ENCODE data around the gene CHRM1.

The CHRM1 gene

DNA sequence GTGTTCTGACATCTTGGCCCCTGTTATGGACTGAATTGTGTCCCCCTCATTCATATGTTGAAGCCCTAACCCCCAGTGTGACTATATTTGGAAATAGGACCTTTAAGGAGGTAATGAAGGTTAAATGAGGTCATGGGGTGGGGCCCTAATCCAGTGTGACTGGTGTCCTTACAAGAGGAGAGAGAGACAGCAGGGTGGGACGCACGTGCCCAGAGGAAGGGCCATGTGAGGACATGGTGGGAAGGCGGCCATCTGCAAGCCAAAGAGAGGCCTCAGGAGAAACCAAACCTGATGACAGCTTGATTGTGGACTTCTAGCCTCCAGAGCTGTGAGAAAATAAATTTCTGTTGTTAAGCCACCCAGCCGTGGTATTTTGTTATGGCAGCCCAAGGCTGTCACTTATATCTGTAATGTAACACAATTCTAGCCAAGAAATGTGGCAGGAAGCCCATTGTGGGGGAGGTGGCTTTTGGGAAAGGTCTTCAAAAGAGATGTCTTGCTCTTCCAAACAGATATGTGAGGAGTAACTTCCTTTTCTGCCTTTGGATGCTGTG lies 39.9 kb upstream of the CHRM1 start:
- DNase-seq (ENCODE audit: low read depth in 1 of 2, low spot score in 1 of 2) = no peak
- TF ChIP-seq SPI1 (IDR thresholded peaks at IDR 0.05; ENCODE audit: borderline replicate concordance, low read depth) = no peak
- TF ChIP-seq POLR2AphosphoS5 (IDR thresholded peaks at IDR 0.05; ENCODE audit: low read depth) = no peak
- TF ChIP-seq, protein P1, sequence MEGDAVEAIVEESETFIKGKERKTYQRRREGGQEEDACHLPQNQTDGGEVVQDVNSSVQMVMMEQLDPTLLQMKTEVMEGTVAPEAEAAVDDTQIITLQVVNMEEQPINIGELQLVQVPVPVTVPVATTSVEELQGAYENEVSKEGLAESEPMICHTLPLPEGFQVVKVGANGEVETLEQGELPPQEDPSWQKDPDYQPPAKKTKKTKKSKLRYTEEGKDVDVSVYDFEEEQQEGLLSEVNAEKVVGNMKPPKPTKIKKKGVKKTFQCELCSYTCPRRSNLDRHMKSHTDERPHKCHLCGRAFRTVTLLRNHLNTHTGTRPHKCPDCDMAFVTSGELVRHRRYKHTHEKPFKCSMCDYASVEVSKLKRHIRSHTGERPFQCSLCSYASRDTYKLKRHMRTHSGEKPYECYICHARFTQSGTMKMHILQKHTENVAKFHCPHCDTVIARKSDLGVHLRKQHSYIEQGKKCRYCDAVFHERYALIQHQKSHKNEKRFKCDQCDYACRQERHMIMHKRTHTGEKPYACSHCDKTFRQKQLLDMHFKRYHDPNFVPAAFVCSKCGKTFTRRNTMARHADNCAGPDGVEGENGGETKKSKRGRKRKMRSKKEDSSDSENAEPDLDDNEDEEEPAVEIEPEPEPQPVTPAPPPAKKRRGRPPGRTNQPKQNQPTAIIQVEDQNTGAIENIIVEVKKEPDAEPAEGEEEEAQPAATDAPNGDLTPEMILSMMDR (IDR thresholded peaks at IDR 0.05; ENCODE audit: insufficient read depth, low read length) = no peak
- TF ChIP-seq, protein P2, sequence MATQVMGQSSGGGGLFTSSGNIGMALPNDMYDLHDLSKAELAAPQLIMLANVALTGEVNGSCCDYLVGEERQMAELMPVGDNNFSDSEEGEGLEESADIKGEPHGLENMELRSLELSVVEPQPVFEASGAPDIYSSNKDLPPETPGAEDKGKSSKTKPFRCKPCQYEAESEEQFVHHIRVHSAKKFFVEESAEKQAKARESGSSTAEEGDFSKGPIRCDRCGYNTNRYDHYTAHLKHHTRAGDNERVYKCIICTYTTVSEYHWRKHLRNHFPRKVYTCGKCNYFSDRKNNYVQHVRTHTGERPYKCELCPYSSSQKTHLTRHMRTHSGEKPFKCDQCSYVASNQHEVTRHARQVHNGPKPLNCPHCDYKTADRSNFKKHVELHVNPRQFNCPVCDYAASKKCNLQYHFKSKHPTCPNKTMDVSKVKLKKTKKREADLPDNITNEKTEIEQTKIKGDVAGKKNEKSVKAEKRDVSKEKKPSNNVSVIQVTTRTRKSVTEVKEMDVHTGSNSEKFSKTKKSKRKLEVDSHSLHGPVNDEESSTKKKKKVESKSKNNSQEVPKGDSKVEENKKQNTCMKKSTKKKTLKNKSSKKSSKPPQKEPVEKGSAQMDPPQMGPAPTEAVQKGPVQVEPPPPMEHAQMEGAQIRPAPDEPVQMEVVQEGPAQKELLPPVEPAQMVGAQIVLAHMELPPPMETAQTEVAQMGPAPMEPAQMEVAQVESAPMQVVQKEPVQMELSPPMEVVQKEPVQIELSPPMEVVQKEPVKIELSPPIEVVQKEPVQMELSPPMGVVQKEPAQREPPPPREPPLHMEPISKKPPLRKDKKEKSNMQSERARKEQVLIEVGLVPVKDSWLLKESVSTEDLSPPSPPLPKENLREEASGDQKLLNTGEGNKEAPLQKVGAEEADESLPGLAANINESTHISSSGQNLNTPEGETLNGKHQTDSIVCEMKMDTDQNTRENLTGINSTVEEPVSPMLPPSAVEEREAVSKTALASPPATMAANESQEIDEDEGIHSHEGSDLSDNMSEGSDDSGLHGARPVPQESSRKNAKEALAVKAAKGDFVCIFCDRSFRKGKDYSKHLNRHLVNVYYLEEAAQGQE (IDR thresholded peaks at IDR 0.05; ENCODE audit: insufficient replicate concordance, low read depth) = no peak
- no peak for TF ChIP-seq GABPA (IDR thresholded peaks at IDR 0.05; ENCODE audit: low read depth)
- Histone ChIP-seq H3K27me3 (ENCODE audit: insufficient read depth, poor library complexity, severe bottlenecking) (no peaks in the 10 kb centered on the region), H3K27ac (replicated peaks) (no peak overlapping the region), H3K4me3 (replicated peaks; ENCODE audit: insufficient read depth, low read length) (no peak overlapping the region)

DNA sequence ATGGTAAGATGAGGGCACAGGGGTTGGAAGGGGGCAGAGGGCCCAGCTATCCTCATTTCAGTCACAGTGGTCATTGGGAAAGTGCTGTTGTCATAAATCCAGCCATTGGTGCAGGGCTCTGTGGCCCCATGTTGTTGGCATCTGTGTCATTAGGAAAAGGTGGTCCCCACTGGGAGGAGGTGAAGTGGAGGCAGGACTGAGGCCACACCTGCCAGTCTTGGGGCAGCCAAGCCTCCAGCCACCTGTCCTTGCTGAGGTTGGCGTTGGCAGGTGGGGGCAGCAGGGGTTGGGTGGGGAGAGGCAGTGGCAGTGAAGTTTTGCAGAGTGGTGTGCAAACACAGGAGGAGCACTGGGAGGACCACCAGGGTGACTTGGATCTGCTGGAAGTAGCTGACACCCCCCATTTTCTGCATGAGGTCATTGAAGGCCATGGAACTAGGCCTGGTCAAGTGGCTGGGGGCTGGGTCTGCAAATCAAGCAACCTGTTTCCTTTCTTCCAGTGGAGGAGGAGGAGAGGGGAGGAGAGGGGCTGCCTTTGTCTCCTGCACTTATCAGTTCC lies 38.3 kb upstream of the CHRM1 start:
- H3K27ac ChIP-seq (replicated peaks) = no peak overlapping the region
- TF ChIP-seq, protein P1 (IDR thresholded peaks at IDR 0.05; ENCODE audit: insufficient read depth, low read length) = no peak
- TF ChIP-seq GABPA (IDR thresholded peaks at IDR 0.05; ENCODE audit: low read depth) = no peak
- TF ChIP-seq, protein P2 (IDR thresholded peaks at IDR 0.05; ENCODE audit: insufficient replicate concordance, low read depth) = no peak
- no peak for TF ChIP-seq POLR2AphosphoS5 (IDR thresholded peaks at IDR 0.05; ENCODE audit: low read depth)
- no peak for TF ChIP-seq SPI1 (IDR thresholded peaks at IDR 0.05; ENCODE audit: borderline replicate concordance, low read depth)
- DNase-seq (ENCODE audit: low read depth in 1 of 2, low spot score in 1 of 2) = no peak
- H3K4me3 ChIP-seq (replicated peaks; ENCODE audit: insufficient read depth, low read length) = no peak overlapping the region
- H3K27me3 ChIP-seq (ENCODE audit: insufficient read depth, poor library complexity, severe bottlenecking) = no peaks in the 10 kb centered on the region

DNA sequence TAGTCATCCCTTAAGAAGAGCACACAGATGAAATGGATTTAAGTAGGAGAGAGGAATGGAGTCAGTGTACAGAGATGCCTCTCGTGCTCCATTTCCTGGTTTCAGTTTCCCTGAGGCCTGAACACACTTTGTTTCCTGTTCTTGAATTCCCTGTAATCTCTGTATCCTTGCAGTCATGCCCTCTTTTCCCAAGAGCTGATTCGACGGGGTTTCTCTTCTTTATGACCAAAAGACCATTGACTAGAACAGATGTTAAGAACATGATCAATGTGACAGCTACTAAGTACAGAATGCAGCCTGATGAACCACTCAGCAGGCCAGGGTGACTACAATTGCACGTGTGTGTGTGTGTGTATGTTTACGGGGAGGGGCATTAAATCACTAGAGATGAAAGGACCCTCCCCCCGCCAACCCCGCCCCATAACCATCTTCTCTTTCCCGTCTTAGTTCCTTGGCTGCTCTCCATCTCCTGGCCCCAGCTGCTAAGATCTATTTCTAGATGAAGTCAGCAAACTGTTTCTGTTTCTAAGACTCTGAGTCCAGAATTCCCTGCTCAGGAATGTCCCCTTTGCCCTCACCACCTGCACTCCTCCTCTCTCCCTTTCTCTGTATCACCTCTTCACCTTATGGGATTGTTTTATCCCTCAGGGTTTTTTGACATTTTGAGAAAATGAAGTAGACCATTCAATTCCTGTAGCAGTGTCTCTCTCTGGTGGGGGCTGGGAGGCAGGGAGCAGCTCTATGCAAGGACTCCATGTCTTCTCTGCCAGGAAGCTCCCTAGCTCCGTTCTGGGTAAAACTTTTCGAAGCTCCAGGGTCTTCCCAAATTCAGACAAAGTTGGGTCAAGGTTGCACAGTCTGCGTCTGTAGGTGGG lies 37.6 kb upstream of the CHRM1 start:
- Histone ChIP-seq H3K27me3 (ENCODE audit: insufficient read depth, poor library complexity, severe bottlenecking) (no peaks in the 10 kb centered on the region), H3K27ac (replicated peaks) (no peak overlapping the region), H3K4me3 (replicated peaks; ENCODE audit: insufficient read depth, low read length) (no peak overlapping the region)
- no peak for DNase-seq (ENCODE audit: low read depth in 1 of 2, low spot score in 1 of 2)
- TF ChIP-seq, protein P2 (IDR thresholded peaks at IDR 0.05; ENCODE audit: insufficient replicate concordance, low read depth) = no peak
- TF ChIP-seq GABPA (IDR thresholded peaks at IDR 0.05; ENCODE audit: low read depth) (no peak), POLR2AphosphoS5 (IDR thresholded peaks at IDR 0.05; ENCODE audit: low read depth) (no peak), SPI1 (IDR thresholded peaks at IDR 0.05; ENCODE audit: borderline replicate concordance, low read depth) (no peak)
- TF ChIP-seq, protein P1 (IDR thresholded peaks at IDR 0.05; ENCODE audit: insufficient read depth, low read length) = no peak

All from HL-60 (cell line).